NT2/D1 (cell line): ENCODE data around the gene FFAR1.
"Not testable (repeated sequence)": the region's sequence is repeated elsewhere in the genome, so short reads cannot be mapped to it uniquely, and the experiment has no call there.

Source experiments
- DNase-seq: peaks from one replicate; pipeline ENCODE4 v3.0.0-alpha.2; 2011; ENCODE audit warnings: low read depth, low spot score
- H3K27me3 ChIP-seq: 2 replicates; pipeline ENCODE4 v1.6.0; 2011; ENCODE audit warnings: mild to moderate bottlenecking; ENCODE audit not compliant: insufficient read length, insufficient read depth
- H3K36me3 ChIP-seq: 2 replicates; pipeline ENCODE4 v1.6.1; 2011; ENCODE audit warnings: mild to moderate bottlenecking, low read length, mixed read lengths; ENCODE audit not compliant: insufficient read depth, insufficient read length
- H3K4me1 ChIP-seq: 2 replicates; pipeline ENCODE4 v1.5.1; 2011; ENCODE audit not compliant: insufficient read depth, insufficient read length
- H3K4me3 ChIP-seq: 2 replicates; pipeline ENCODE4 v1.5.1; 2011; ENCODE audit warnings: low read depth; ENCODE audit not compliant: insufficient read length
- H3K9ac ChIP-seq: 2 replicates; pipeline ENCODE4 v1.6.0; 2011; ENCODE audit warnings: low read depth; ENCODE audit not compliant: insufficient read length
- H3K9me3 ChIP-seq: 2 replicates; pipeline ENCODE4 v1.5.1; 2011; ENCODE audit warnings: mild to moderate bottlenecking, low read length; ENCODE audit not compliant: insufficient read depth
- SUZ12 ChIP-seq: IDR thresholded peaks from 2 replicates; pipeline ENCODE4 v1.6.1; 2011; ENCODE audit not compliant: insufficient read length, insufficient read depth; ENCODE audit errors: extremely low read depth
- YY1 ChIP-seq: IDR thresholded peaks from 2 replicates; pipeline ENCODE4 v1.6.1; 2011; ENCODE audit not compliant: insufficient read length, insufficient read depth
- ZNF274 ChIP-seq: IDR thresholded peaks from 2 replicates; pipeline ENCODE4 v1.6.1; 2011; ENCODE audit warnings: mild to moderate bottlenecking, low read depth, low read length

FFAR1 gene

DNA sequence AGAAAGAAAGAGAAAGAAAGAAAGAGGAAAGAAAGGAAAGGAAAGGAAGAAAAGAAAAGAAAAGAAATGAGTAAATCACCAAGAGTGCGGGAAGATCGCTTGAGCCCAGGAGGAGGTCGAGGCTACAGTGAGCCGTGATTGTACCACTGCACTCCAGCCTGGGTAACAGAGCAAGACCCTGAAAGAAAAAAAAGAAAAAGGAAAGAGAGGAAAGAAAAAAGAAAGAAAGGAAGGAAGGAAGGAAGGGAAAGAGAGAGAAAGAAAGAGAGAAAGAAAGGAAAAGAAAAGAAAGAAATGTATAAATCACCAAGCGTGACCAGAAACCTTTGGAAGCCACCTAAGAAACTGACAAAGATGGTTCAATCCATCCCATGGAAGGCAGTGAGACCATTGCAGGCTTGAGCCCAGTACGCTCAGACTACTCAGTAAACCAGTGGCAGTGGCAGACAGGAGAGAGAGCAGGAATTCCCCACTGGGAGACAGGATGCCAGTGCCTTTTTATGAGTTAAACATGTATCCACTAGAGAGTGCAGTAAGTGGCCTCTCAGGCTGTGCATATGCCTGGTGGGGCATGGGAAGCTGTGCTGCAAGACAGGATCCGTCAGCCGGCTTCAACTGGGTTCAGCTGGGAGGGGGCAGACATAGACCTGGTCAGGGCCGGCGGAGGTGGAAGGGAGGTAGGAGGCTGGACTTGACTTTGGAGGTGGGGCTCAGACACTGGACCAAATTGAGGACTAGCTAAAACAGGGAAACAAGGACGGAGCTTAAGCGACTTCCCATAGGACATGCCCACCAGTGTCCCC, 28.0 kb downstream of the FFAR1 start:
- Histone ChIP-seq H3K4me1 (peaks cover 2% of the 10 kb centered on the region), H3K9ac (no peak overlapping the region), H3K4me3 (no peak overlapping the region), H3K9me3 (no peaks in the 10 kb centered on the region), H3K27me3 (no peaks in the 10 kb centered on the region), H3K36me3 (no peaks in the 10 kb centered on the region)
- DNase-seq, result no peak
- no peak for TF ChIP-seq SUZ12
- no peak for TF ChIP-seq ZNF274
- TF ChIP-seq YY1, result no peak

DNA sequence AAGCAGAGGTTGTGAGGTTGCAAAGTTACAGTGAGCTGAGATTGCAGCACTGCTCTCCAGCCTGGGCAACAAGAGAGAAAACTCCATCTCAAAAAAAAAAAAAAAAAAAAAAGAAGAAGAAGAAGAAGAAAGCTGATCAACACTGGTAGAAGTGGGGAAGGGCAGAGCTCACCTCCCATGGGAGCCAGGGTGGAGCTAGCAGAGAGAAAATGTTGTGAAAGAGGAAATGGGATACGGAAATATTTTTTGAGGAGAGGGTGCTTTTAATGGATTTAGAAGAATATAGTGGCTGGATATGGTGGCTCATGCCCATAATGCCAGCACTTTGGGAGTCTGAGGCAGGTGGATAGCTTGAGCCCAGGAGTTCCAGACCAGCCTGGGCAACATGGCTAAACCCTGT, 30.0 kb downstream of the FFAR1 start:
- H3K36me3 ChIP-seq, result no peaks in the 10 kb centered on the region

DNA sequence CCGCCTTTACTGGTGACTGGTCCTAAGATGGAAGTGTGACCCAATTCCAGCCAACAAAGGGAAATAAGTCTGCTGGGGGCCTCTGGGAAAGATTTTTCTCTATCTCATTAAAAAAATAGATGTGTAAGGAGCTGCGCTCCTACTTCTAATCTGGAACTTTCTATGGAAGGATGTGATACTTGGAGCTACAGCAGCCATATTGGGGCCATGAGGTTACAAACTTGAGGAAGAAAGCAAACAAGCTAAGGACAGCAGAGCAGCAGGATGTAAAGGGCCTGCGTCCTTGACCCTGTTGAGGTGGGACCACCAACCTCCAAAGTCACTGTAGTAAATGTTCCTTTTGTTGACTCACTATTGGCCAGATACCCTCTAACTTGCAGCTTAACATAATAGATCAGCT, 30.7 kb downstream of the FFAR1 start:
- Histone ChIP-seq H3K36me3 (no peaks in the 10 kb centered on the region), H3K9ac (no peak overlapping the region), H3K4me1 (peaks cover 2% of the 10 kb centered on the region), H3K27me3 (no peaks in the 10 kb centered on the region), H3K9me3 (no peaks in the 10 kb centered on the region), H3K4me3 (no peak overlapping the region)
- no peak for DNase-seq
- no peak for TF ChIP-seq YY1
- no peak for TF ChIP-seq ZNF274
- no peak for TF ChIP-seq SUZ12

More for the DNA sequence above, 30.0 kb downstream of the FFAR1 start:
- no peaks in the 10 kb centered on the region for H3K9me3 ChIP-seq
- no peak overlapping the region for H3K4me3 ChIP-seq
- DNase-seq, result no peak
- no peak overlapping the region for H3K9ac ChIP-seq
- TF ChIP-seq SUZ12 (no peak), ZNF274 (no peak), YY1 (no peak)
- no peaks in the 10 kb centered on the region for H3K27me3 ChIP-seq
- H3K4me1 ChIP-seq, result peaks cover 2% of the 10 kb centered on the region

DNA sequence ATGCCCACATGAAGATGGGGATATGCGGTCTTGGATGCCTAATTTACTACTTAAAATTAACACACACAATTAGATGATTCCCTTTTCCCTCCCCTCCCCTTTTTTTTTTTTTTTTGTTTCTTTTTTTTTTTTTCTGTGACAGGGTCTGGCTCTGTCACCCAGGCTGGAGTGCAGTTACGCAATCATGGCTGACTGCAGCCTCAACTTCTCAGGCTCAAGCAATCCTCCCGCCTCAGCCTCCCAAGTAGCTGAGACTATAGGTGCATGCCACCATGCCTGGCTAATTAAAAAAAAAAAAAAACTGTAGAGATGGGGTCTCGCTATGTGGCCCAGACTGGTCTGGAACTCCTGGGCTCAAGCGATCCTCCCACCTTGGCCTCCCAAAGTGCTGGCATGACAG, 31.8 kb downstream of the FFAR1 start:
- H3K4me3 ChIP-seq, H3K9ac ChIP-seq, H3K27me3 ChIP-seq, H3K9me3 ChIP-seq, H3K36me3 ChIP-seq, DNase-seq, H3K4me1 ChIP-seq: not testable (repeated sequence)

DNA sequence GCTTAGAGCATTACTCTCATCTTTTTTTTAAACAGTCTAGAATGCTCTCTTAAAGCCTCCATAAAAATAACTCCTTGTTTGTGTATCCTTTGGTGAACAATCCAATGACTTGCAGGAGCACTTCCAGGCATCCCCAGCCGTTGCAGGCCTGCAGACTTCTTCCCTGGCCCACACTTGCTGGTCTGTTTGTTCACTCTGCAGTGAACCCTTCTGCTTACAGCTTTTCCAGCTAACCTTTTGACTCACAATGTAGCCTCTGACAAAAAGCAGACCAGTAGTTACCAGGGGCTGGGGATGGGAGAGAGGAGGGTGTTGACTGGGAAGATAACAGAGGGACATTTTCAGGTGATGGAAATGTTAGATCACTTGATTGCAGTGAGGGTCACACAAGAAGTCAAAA, 32.3 kb downstream of the FFAR1 start:
- peaks cover 2% of the 10 kb centered on the region for H3K4me1 ChIP-seq
- TF ChIP-seq YY1, result no peak
- H3K36me3 ChIP-seq, result no peaks in the 10 kb centered on the region
- H3K4me3 ChIP-seq, result no peak overlapping the region
- H3K27me3 ChIP-seq, result no peaks in the 10 kb centered on the region
- no peak for DNase-seq
- peaks cover 6% of the 10 kb centered on the region for H3K9me3 ChIP-seq
- no peak overlapping the region for H3K9ac ChIP-seq

DNA sequence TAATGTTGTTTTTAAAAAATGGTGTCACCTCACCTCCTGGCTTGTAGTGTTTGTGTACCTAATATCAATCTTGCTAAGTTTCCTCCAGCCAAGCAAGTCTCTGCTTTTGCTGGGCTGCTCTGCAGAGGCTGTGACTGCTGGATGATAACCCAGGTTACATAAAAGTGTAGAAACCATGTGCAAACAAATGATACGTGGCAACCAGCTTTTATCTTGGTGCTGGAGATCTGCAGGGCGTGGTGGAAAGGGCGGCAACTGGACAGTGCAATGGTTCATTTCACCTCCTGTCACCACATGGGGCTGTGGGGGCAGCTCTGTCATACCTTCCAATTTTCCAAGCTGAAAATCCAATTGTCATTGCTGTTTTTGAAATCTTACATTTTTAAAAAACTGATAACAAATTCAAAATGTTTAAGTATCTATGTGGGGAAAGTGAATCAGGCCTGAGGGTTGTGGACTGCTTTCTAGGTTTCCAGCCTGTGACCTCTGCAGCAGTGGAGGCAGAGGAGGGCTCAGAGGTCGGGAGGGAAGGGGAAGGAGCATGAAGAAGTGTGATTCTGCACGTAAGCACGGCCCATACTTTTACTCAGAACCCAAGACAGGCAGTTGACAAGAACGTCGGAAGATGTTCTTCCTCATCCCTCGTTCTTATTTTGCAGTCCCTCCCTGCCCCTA, 32.9 kb downstream of the FFAR1 start:
- TF ChIP-seq SUZ12 (no peak), YY1 (no peak), ZNF274 (no peak)

DNA sequence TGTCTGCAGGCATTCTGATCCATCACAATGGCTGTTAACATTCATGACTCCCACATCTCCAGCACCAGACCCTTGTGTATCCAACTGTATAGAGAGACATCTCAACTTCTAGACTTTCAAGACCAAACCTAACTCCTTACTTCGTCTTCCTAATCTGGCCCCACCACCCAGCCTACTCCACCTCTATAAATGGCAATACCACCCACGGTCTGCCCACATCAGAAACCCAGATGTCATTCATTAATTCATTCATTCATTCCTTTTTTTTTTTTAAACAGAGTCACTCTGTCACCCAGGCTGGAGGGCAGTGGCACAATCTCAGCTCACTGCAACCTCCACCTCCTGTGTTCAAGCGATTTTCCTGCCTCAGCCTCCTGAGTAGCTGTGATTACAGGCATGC, 33.6 kb downstream of the FFAR1 start:
- peaks cover 2% of the 10 kb centered on the region for H3K4me1 ChIP-seq
- H3K9me3 ChIP-seq, result peaks cover 18% of the 10 kb centered on the region
- DNase-seq, result no peak
- H3K4me3 ChIP-seq, result no peak overlapping the region
- no peak for TF ChIP-seq SUZ12
- no peak for TF ChIP-seq YY1
- TF ChIP-seq ZNF274, result no peak
- no peaks in the 10 kb centered on the region for H3K27me3 ChIP-seq
- no peaks in the 10 kb centered on the region for H3K36me3 ChIP-seq
- H3K9ac ChIP-seq, result no peak overlapping the region

More for the DNA sequence above, 32.9 kb downstream of the FFAR1 start:
- Histone ChIP-seq H3K9me3 (peaks cover 11% of the 10 kb centered on the region), H3K4me1 (peaks cover 2% of the 10 kb centered on the region), H3K9ac (no peak overlapping the region), H3K36me3 (no peaks in the 10 kb centered on the region), H3K4me3 (no peak overlapping the region), H3K27me3 (no peaks in the 10 kb centered on the region)
- DNase-seq, result no peak
